Psoas muscle (tissue), 8 donors: Measurements from ENCODE around the gene GNAZ. TPM values are rescaled to one million over a fixed set of nuclear protein-coding genes. Genes with fewer than 3 reads are reported as not detected.

Experiments used
- ATAC-seq, 4 donors: fragments of 200-7000 bp; cut with Tn5 transposase; one replicate each; pipeline ENCODE4 v1.9.1; 2020; ENCODE audit warnings: moderate library complexity in 3 of 4, mild to moderate bottlenecking in 2 of 4
- DNase-seq, 2 donors: peaks; one replicate each; pipeline ENCODE4 v3.0.0-alpha.2; 2020
- H3K27ac ChIP-seq: fragments of 200-600 bp; one replicate; pipeline ENCODE4 v1.8.0; 2022
- H3K27me3 ChIP-seq, 3 donors: fragments of 200-600 bp in 1 of 3; one replicate each; pipeline versions ENCODE4 v1.6.1 to v1.8.0; 2013 to 2022; ENCODE audit warnings: low read length in 2 of 3, mild to moderate bottlenecking in 2 of 3, moderate library complexity in 1 of 3; ENCODE audit not compliant: insufficient read depth in 3 of 3
- H3K36me3 ChIP-seq, 2 donors: fragments of 200-600 bp in 1 of 2; one replicate each; pipeline versions ENCODE4 v1.6.1 to v1.8.0; 2013 to 2022; ENCODE audit warnings: low read depth in 1 of 2, mild to moderate bottlenecking in 1 of 2, moderate library complexity in 1 of 2; ENCODE audit not compliant: insufficient read depth in 1 of 2
- H3K4me1 ChIP-seq: fragments of 200-600 bp; one replicate; pipeline ENCODE4 v1.8.0; 2022
- H3K4me3 ChIP-seq: fragments of 200-600 bp; one replicate; pipeline ENCODE4 v1.8.0; 2022; ENCODE audit warnings: mild to moderate bottlenecking
- H3K9me3 ChIP-seq: fragments of 200-600 bp; one replicate; pipeline ENCODE4 v1.8.0; 2022
- CTCF ChIP-seq: fragments of 200-600 bp; IDR thresholded peaks from one replicate; pipeline ENCODE4 v1.8.0; 2022; ENCODE audit warnings: antibody characterized with exemption
- WGBS, 3 donors: extraction: QIAGEN DNeasy Blood & Tissue Kit; methylation state at CpG; one replicate each; pipeline versions ENCODE4 v1.1.6 to v1.1.7; 2013; 5-methylcytosine and 5-hydroxymethylcytosine counted together
- intact Hi-C, 2 donors: fragments of 100-400 bp; cut with DNase I; formaldehyde crosslinking; loops; one replicate each; pipeline versions ENCODE4 v1.11.0 to v1.14.2; 2022
- polyA plus RNA-seq, 3 donors: library from polyadenylated mRNA; stranded (reverse); fragments of 200-250 nt; gene quantifications; one replicate each; pipeline ENCODE4 v1.2.3, GENCODE V29; 2013
- total RNA-seq, 4 donors: library from RNA; stranded (reverse); fragmentation: NEBNext Ultra II Directional in 2 of 4; extraction: Animal tissue kit (Norgen Biotek cat#: 25700) in 2 of 4; gene quantifications; one replicate each; pipeline versions ENCODE4 v1.2.1 to v1.2.4, GENCODE V29; 2021 to 2023
- donor health status: healthy with polysubstance abuse.
- donor health status: DM: no; HTN: no; CAD: no; lungs with moderate emphysema.
- donor health status: Bipolar disorder and iron deficiency.
- donor health status: healthy.
- donor health status: DM: yes; HTN: yes; CAD: no.
- donor health status: DM: no; HTN: no; CAD: no.
- donor health status: DM: no; HTN: no; CAD: no.
- donor health status: DM: yes; HTN: yes; CAD: no.

GNAZ gene
- total and polyA plus RNA-seq, 7 donors = 0.99 to 3.9 (median 1.7) TPM

GRCh38 chr22:23086263-23086662 lies 15.9 kb downstream of the GNAZ start:
- 67 to 80% (median 72%) methylated on average over 11 to 12 of the region's 12 CpGs for WGBS, 3 donors
- TF ChIP-seq CTCF = no peak
- no peak for ATAC-seq
- Histone ChIP-seq H3K27ac (no peak overlapping the region), H3K27me3 (no peaks in the 10 kb centered on the region), H3K4me3 (no peak overlapping the region), H3K9me3 (no peaks in the 10 kb centered on the region), H3K4me1 (peaks cover 3% of the 10 kb centered on the region), H3K36me3 (no peaks in the 10 kb centered on the region)
- DNase-seq = no peak
- intact Hi-C loops = no loop called here

DNA sequence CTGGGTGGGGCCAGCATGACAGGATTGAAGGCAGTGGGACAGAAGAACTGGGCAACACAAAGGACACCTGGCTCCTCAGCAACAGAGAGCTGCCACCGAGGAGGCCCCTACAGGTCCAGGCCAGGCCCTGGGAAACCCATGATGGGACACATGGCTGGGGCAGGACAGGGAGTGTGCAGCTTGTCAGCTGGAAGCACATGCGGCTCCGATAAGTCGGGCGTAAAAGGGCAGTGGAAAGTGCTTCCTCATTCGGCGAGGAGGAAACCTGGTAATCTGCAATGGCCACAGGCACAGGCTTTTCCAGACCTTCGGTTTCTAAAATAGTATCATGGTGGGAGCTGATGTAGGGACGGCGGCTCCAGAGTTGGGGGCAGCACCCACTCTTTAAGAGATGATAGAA lies 16.5 kb downstream of the GNAZ start:
- no peak for DNase-seq
- no peak for ATAC-seq
- TF ChIP-seq CTCF = no peak
- Histone ChIP-seq H3K4me3 (no peak overlapping the region), H3K9me3 (no peaks in the 10 kb centered on the region), H3K27me3 (no peaks in the 10 kb centered on the region), H3K27ac (no peak overlapping the region), H3K36me3 (no peaks in the 10 kb centered on the region), H3K4me1 (peaks cover 3% of the 10 kb centered on the region)
- intact Hi-C loops = no loop called here
- WGBS, 3 donors = 78 to 89% (median 86%) methylated on average over 10 of the region's 10 CpGs

GRCh38 chr22:23088199-23088604 lies 17.9 kb downstream of the GNAZ start:
- intact Hi-C loops = no loop called here
- WGBS, 3 donors = 74 to 81% (median 81%) methylated on average over 8 of the region's 8 CpGs
- H3K4me1 ChIP-seq = peaks cover 3% of the 10 kb centered on the region
- DNase-seq (no peak), ATAC-seq (peak in 3 of 4 donors; percentile 36 to 60 (median 46))
- H3K4me3 ChIP-seq = no peak overlapping the region
- no peaks in the 10 kb centered on the region for H3K36me3 ChIP-seq
- no peaks in the 10 kb centered on the region for H3K9me3 ChIP-seq
- no peaks in the 10 kb centered on the region for H3K27me3 ChIP-seq
- H3K27ac ChIP-seq = no peak overlapping the region
- no peak for TF ChIP-seq CTCF

- intact Hi-C loops = no loop called here
- H3K4me1 ChIP-seq = peaks cover 3% of the 10 kb centered on the region
- no peaks in the 10 kb centered on the region for H3K27me3 ChIP-seq
- no peaks in the 10 kb centered on the region for H3K36me3 ChIP-seq
- ATAC-seq (no peak), DNase-seq (no peak)
- H3K9me3 ChIP-seq = no peaks in the 10 kb centered on the region
- WGBS, 3 donors = 85 to 89% (median 87%) methylated on average over 10 of the region's 10 CpGs
- H3K27ac ChIP-seq = no peak overlapping the region
- no peak for TF ChIP-seq CTCF
- H3K4me3 ChIP-seq = no peak overlapping the region
Measured at GRCh38 chr22:23089010-23089409, 18.7 kb downstream of the GNAZ start.
